M059J (cell line): ENCODE data around the gene SLA2. TPM values are rescaled to one million over a fixed set of nuclear protein-coding genes. Genes with fewer than 3 reads are reported as not detected.
"Not testable (repeated sequence)": the region's sequence is repeated elsewhere in the genome, so short reads cannot be mapped to it uniquely, and the experiment has no call there.

Experiments used
- DNase-seq: peaks from one replicate; pipeline ENCODE4 v3.0.0-alpha.2; 2012; ENCODE audit warnings: low read depth
- total RNA-seq: library from RNA; depleted of rRNA; stranded (reverse); fragments of >200 nt; shearing (Covaris generic); gene quantifications from 2 replicates; pipeline ENCODE4 v1.2.3, GENCODE V29; 2014; rRNA removed

SLA2 gene, protein sequence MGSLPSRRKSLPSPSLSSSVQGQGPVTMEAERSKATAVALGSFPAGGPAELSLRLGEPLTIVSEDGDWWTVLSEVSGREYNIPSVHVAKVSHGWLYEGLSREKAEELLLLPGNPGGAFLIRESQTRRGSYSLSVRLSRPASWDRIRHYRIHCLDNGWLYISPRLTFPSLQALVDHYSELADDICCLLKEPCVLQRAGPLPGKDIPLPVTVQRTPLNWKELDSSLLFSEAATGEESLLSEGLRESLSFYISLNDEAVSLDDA
- 0.02 TPM in 1 of 2 replicates, not detected in the other for total RNA-seq

DNA sequence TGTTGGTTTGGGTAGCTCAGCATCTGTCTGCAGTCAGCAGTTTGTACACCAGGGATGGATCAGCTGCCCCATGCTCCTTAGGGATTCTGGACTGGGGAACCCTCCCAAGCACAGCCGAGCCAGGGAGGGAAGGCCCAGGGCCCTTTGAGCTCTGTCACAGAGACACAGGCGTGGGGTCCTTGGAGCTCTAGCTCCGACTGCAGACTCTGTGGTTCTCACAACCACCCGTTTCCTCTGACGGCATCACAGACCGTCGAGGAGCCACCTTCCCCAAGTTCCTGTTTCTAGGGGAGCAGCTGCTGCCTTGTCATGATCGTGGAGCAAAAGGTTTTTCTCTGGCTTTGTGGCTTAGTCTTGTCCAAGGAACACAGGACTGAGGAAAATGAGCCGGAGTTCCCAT lies at the start of gene SLA2:
Gene SLA2 (minus strand): TSS at position 199 of the 400 bp plus-strand sequence. CDS start 4,861 bp downstream, outside the sequence.
- DNase-seq, result no peak

DNA sequence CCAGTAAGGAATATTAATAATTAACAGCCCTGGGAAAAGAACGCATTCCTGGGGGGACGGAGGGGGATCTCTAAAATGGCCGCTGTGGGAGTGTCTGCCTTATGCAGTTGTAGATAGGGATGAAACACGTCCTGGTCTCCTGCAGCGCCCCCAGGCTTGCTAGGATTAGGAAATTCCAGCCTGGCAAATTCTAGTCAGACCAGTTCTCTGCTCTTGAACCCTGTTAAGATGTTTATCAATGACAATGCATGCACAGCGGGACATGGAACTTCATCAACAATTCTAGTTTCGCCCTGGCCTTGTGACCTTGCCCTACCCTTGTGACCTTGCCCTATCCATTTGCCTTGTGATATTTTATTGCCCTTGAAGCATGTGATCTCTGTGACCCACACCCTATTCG lies 49.5 kb upstream of the SLA2 start:
- not testable (repeated sequence) for DNase-seq

DNA sequence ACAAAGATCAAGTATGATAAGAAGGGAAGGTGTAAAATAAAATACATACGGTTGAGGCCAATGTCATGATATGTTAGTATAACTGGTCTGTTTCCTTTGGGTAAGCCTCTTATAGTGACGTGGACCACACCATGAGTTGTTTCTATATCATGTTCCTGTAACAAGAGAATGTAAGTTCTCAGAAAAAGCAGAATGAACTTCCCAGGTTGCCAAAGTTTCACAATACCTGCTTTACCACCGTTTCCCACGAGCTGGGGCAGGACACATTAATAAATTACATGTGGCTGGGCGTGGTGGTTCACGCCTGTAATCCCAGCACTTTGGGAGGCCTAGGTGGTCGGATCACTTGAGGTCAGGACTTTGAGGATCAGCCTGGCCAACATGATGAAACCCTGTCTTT lies 42.6 kb upstream of the SLA2 start:
- no peak for DNase-seq

DNA sequence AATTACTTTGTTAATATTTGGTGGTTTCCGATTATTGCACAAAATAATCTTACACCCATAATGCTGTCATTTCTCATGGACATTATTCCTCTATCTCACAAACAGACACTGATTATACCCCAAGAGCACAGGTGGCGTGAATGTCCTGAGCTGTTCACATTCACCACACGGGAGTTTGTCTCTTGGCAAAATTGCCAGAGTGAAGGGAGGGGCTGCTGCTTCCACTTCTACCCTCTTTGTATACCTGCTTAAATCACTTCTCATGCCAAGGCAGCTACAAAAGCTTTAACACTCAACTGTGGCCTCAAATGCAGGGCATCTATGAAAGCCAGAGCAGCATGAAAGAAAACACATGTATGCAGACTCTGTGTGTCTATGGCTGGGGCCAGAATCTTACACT lies 41.9 kb upstream of the SLA2 start:
- DNase-seq, result no peak

DNA sequence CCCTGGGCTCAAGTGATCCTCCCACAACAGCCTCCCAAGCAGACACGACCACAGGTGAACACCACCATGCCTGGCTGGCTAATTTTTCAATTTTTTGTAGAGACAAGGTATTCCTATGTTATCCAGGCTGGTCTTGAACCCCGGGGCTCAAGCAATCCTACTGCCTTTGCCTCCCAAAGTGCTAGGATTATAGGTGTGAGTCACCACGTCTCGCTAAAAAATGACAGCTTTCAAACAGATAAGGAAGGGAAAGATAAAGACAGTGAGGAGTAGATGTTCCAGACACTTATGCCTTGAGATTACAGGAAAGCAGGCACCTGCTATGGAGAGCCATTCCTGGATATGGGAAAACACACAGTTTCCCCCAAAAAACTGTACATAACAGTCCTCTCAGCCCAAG lies 40.9 kb upstream of the SLA2 start:
- no peak for DNase-seq

DNA sequence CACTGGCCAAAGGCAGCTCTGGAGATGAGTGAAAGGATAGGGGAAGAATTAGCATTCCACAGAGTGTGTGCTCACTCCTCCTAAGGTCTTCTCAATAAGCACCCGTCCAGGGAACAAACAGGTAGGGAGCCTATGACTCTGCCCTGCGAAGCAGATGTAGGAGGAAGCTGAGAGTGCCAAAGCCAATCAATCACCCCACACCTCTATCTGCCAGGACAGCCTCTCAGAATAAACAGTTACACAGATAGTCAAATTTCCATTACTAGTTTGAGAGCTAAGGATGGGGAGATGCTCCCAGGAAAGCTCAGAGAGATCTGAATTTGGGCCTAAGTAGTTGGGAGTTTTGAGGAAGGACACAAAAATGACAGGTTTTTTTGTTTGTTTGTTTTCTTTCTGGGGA lies 40.5 kb upstream of the SLA2 start:
- no peak for DNase-seq

DNA sequence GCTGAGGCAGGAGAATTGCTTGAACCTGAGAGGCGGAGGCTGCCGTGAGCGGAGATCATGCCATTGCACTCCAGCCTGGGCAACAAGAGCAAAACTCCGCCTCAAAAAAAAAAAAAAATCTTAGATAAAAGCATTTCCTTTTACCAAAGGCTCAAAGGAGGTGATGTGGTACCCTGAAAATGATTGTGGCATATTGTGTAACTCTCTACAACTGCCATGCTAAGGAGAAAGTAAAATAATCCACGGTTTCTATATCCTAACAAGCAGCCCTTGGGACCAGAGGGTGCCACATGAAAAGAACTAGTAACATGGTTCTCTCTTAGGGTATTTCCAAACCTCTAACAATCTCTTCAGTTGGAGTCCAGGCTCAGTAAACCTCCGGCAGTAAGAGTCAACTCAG lies 38.8 kb upstream of the SLA2 start:
- no peak for DNase-seq

DNA sequence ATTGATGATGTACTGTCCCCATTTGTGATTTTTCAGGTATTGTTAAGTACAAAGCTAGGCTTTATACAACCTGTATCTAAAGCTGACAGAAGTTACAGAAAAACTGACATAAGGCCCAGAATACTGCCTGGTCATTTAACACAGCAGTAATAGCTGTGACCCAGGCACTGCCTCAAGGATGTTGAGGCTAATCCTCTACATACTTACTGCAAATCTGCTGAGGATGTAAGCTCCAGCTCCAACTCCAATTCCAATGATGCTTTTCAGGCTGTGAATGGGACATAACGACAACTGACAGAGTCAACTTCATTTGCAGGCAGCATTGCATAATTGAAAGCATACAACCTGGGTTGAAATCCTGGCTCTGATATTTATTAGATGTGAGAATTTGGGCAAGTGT lies 36.3 kb upstream of the SLA2 start:
- no peak for DNase-seq

DNA sequence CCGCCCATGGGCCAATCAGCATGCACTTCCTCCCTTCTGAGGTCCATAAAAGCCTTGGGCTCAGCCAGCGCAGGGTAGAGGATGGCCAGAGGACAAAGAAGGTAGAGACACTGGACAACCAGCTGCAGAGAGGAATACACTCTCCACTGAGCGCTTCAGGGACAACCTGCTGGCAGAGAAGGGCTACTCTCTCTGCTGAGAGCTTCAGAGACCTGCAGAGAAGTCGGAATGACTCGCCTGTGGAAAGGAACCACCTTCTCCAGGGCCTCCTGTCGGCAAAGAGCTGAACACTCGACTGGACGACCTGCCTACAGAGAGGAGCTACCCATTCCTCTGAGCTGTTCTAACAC lies 31.4 kb upstream of the SLA2 start:
- DNase-seq, result no peak

DNA sequence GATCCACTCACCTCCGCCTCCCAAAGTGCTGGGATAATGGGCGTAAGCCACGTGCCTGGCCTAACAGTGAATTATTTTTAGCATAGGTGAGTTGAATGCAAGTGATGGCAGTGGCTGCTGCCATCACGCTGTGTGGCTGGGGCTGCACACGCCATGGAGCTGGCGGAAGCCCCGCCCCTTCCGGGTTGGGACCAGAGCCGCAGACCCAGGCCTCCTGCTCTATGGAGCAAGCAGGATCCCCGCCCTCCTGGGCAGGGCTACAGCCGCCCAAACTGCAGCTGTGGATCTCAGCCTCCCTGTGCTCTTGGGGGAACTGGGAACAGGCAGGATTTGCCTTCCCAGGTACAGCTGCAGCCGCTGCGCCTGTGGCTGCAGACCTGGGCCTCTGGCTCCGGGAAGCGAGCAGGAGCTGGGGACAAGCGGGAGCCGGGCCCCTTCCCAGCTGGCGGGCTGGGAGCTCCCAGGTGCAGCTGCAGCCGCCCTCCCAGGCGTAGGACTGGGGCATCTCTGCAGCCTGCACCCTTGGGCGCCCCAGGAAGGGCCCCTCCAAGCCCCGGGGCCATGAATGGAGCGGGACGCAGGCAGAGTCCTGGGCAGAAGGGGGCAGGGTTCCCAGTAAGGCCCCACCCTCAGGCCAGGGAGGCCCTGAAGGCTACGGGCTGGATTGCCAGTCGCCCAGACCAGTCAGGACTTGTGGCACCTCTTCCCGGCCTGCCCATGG lies 30.9 kb upstream of the SLA2 start:
- no peak for DNase-seq

DNA sequence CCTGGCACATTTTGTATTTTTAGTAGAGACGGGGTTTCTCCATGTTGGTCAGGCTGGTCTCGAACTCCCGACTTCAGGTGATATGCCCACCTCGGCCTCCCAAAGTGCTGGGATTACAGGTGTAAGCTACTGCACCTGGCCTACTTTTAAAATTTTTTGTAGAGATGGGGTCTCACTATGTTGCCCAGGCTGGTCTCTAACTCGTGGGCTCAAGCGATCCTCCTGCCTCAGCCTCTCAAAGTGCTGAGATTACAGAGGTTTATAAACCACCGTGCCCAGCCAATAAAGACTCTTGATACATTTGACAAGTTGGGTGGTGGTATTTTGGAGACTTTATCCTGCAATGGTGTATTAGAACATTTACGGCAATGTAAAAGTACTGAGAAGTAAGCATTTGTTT lies 29.5 kb upstream of the SLA2 start:
- not testable (repeated sequence) for DNase-seq

DNA sequence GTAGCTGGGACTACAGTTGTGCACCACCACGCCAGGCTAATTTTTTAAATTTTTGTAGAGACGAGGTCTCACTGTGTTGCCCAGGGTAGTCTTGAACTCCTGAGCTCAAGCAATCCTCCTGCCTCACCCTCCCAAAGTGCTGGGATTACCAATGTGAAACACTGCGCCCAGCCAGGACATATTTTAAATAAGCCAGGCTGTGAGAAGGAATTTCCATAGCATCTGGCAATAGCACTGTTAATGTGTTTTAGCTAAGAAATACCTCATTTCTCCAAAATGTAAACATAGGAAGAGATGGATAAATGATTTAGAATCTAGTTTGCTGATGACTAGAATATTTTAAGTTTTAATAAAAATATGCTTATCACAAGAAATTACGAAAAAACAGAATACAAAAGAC lies 27.0 kb upstream of the SLA2 start:
- no peak for DNase-seq

DNA sequence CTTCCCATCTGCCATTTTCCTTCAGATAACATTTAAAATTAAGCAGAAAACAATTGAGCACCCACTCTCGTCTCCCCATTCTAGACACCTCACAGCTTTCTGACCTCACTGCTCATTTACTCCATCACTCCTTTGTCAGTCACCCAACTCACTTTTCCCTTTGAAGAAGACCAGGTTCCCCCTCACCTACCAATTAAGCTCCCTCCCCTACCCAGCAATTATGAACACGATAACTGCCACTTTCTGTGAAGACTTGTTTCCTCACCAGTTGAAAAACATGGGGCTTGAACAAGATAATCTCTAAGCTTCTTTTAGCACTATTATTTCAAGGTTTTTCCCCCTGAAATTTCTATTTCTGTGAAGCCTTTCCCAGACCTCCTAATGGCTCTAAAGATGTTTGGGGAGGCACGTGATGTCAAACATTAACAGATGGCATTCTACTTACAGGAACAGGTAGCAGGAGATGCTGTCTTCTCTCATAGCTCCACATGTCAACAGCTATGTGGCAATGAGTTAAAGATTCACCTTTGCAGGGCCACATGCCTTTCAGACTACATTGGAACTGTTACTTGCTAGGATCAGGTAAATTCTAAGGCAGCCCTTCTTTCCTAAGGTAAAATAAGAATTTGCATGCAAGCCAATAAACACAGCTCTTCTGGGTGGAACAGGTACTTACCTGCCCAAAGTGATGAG lies 24.8 kb upstream of the SLA2 start:
- DNase-seq, result no peak

DNA sequence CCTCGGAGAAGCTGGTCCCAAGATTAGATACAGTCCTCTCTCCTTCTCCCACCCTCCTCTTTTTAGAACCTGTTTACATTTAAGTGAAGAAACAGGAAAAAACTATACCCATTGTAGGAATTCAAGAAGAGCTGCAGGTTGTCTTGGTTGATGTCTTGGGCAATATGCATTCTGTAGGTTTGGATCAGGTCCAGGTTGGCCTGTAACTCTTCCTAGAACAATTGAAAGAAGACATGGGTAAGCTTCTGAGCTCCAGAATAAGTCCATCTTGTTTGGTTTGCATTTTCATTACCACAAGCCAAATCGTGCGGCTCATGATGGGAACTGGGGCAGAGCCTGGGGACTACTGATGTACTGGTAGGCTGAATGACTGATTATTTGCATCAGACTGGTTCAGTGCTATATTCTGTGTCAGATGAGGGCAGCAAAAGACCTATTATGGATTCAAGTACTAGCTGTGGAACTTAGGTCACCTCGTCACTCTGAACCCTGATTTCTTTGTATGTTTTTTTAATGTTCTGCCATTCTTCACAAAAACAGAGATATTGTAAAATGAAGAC lies 20.3 kb upstream of the SLA2 start:
- peak; percentile 36 for DNase-seq

DNA sequence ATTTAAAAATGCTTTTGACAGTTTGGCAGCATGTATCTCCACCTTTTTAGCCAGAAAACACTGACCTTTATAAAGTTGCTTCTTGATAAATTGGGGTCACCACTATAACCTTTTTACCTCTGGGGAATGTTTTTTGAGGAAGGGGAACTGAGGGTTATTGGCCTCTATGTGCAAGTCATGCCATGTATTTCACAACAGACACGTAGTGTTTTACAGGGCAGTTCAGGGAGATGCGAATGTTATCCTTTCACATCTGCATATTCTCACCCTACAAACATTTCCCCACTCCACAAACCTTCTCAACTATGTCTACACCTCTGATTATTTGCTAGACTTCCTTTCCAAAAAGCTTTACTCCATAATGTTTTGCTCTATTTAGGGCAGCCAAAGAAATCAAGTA lies 17.0 kb upstream of the SLA2 start:
- no peak for DNase-seq

DNA sequence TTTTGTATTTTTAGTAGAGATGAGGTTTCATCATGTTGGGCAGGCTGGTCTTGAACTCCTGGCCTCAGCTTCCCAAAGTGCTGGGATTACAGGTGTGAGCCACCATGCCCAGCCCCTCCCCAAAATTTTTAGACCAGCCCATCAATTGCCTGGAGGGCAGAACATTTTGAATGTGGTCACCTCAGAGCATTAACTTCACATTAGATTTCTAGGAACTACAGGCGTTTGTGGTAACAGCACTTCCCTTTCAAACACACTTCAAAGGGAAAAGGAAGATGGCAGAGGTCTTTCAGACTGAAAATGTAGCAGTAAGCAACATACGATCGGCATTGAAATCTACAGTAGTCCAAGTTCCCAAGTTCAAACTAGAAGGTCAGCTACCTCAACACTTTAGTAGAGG lies 12.3 kb upstream of the SLA2 start:
- no peak for DNase-seq

DNA sequence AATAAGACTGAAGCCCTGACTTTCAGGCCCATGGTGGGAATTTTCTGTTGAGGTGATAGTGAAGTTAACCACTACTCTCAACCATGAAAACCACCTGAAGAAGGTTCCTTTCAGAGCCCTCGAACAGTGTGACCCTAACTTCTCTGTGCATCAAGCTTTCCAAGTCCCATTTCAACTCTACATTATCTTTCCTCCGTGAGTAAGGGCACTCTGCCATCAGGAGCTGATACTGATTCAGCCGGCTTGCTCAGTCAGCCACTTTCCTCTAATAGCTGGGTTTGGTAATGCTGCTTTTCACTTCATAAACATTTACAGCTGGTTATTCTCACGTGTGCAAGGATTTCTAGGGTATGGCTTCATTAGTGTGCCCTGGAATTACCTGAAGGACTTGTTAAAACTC lies 10.7 kb upstream of the SLA2 start:
- no peak for DNase-seq

DNA sequence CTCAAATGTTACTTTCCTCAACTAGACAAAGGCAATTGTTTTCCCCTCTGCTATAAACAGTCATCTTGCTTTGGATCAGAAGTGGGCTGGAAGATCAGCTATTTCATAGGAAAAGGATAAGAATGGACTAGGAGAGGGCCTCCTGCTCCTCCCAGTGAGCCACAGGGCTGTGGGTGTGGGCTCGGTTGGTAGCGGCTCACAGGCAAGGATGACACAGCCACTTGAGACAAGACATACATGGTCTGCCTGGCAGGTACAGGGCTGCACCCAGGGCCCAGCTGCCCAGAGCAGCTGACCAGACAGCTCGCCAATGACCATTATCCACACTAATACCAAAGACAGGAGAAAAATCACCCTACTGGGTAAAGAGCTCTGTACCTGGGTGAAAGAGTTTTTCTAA lies 9.0 kb upstream of the SLA2 start:
- no peak for DNase-seq

DNA sequence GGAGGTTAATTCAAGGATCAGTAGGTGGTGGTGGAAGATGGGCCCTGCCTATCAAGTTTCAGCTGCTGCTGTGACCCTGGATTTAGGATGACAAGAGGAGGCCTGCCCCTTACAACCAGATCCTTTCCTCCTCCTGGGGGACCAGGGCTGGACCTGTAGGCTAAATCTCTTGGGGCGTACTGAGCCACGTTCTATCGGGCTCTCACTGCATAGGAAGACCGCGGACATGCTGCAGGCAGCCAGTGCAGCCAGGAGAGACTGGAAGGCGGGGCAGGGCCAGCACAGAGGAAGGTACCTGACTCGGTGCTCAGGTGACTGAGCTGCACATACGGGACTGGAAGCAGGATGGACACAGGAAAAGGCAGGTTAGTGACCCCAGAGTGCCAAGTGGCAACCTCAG lies 8.5 kb upstream of the SLA2 start:
- no peak for DNase-seq

DNA sequence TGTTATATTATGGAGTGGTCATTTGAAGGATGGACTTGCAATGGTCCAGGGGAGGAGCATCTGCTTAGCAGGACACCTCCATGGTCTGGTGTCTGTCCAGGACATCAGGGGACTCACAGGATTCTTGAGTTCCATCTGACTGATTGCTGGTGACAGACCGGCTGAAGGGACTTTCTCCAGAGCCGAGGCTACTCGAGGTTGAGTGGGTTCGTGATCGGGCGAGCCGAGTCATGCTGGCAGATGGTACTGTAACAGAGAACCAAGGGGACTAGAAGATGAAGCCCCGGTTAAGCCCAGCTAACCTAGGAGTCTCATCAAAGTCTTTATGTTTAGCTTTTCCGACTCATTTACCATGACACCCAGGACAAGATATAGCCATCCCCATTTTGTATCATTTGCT lies 7.5 kb upstream of the SLA2 start:
- no peak for DNase-seq

DNA sequence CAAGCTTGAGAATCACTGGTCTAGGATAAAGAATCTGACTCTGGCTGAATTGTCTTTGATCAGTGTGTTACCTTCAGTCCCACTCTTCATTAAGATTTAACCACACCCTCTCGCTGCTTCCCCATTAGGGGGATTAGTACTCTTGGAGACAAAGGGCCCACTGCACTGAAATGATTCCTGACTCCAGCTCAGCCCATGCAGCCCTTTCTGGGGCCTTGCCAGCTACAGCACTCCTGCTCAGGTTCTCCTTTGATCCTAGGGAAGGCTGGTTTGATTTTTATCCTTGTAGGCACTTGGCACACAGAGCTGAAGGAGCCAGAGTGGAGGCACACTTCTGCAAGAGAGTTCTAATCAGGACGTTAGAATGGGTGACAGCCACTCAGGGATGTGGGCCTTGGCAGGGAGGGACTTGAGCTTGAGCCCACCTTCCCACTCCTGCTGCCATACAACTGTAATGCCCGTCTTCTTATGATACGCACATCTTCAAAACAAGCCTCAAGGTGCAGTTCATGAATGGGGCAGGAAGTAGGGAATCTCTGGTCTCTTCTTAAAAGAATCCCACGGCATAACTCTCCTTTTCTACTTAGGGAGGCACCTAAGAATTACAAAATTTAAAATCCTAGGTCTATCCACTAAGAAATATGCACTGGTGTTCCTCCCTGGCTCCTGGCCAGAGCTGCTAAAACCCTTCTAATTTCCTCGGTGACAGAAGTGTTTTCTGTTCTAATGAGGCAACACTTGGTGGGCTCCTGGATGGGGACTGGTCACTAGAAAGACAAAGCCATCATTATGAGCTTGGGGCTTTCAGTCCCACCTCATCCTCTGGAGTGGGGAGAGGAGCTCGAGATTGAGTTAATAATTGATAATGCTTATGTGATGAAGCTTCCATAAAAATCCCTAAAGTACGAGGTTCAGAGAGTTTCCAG lies 1.5 kb upstream of the SLA2 start:
- DNase-seq, result no peak

DNA sequence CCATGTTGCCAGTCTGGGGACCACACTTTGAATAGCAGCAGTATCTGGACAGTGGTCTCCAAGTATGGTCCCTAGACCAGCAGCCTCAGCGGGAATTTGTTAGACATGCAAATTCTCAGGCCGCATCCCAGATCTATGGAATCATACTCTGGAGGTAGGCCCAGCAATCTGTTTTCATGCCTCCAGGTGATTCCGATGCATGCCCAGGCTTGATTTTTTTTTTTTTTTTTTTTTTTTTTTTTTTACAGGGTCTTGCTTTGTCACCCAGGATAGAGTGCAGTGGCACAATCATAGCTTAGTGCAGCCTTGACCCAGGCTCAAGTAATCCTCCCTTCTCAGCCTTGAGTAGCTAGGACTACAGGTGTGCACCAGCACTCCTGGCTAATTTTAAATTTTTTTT lies 682 bp upstream of the SLA2 start:
- DNase-seq, result no peak
